SU-DHL-6 (cell line): Measurements from ENCODE around the gene PPM1G.

Experiments
- H2AFZ ChIP-seq: fragments of 200-600 bp; sonication (generic); 2 replicates; pipeline ENCODE4 v1.6.1; 2014; ENCODE audit warnings: low read depth, mild to moderate bottlenecking, moderate library complexity, mixed read lengths, antibody characterized with exemption, low read length; ENCODE audit not compliant: severe bottlenecking
- H3F3A ChIP-seq: fragments of 200-600 bp; shearing (Covaris generic); 2 replicates; pipeline ENCODE4 v1.6.0; 2016; ENCODE audit warnings: antibody characterized with exemption, mild to moderate bottlenecking; ENCODE audit not compliant: insufficient read depth
- H3K27ac ChIP-seq: fragments of 200-600 bp; sonication (generic); 2 replicates; pipeline ENCODE4 v1.5.1; 2016; ENCODE audit warnings: low read depth, mild to moderate bottlenecking, low read length, moderate library complexity, mixed read lengths
- H3K27me3 ChIP-seq: fragments of 200-600 bp; sonication (generic), shearing (Covaris generic); 2 replicates; pipeline ENCODE4 v1.6.0; 2014; ENCODE audit warnings: mild to moderate bottlenecking, low read length
- H3K36me3 ChIP-seq: fragments of 200-600 bp; sonication (generic); 2 replicates; pipeline ENCODE4 v1.6.1; 2014; ENCODE audit warnings: mild to moderate bottlenecking, low read length, mixed read lengths
- H3K4me2 ChIP-seq: fragments of 300-600, 200-600 bp; shearing (Covaris generic), sonication (generic); 2 replicates; pipeline ENCODE4 v1.6.0; 2014; ENCODE audit warnings: low read length, low read depth, mild to moderate bottlenecking; ENCODE audit not compliant: poor library complexity, severe bottlenecking
- H3K4me3 ChIP-seq: fragments of 200-600 bp; sonication (generic); 2 replicates; pipeline ENCODE4 v1.5.1; 2014; ENCODE audit warnings: antibody characterized with exemption, low read length, mild to moderate bottlenecking, mixed read lengths; ENCODE audit not compliant: insufficient read depth, poor library complexity, severe bottlenecking
- H3K79me2 ChIP-seq: fragments of 200-600 bp; sonication (generic); 2 replicates; pipeline ENCODE4 v1.6.1; 2014; ENCODE audit warnings: mild to moderate bottlenecking, low read length, moderate library complexity; ENCODE audit not compliant: insufficient read depth
- H3K9ac ChIP-seq: fragments of 200-600 bp; sonication (generic); 2 replicates; pipeline ENCODE4 v1.7.0; 2014; ENCODE audit warnings: mild to moderate bottlenecking, low read length
- H3K9me2 ChIP-seq: fragments of 200-600 bp; sonication (generic); replicated peaks from 2 replicates; pipeline ENCODE4 v1.6.1; 2014; ENCODE audit warnings: low read length; ENCODE audit not compliant: insufficient read depth
- H3K9me3 ChIP-seq: fragments of 200-600 bp; sonication (generic); 2 replicates; pipeline ENCODE4 v1.6.1; 2014; ENCODE audit warnings: low read length, mixed read lengths; ENCODE audit not compliant: insufficient read depth
- H4K20me1 ChIP-seq: fragments of 200-600 bp; sonication (generic); 2 replicates; pipeline ENCODE4 v1.6.1; 2014; ENCODE audit warnings: low read depth, mild to moderate bottlenecking, antibody characterized with exemption, low read length, moderate library complexity, mixed read lengths
- EZH2phosphoT487 ChIP-seq: fragments of 200-600 bp; sonication (generic), shearing (Covaris generic); conservative IDR thresholded peaks from 2 replicates; pipeline ENCODE4 v1.6.1; 2018; ENCODE audit warnings: mild to moderate bottlenecking, antibody characterized with exemption, low read length, moderate library complexity, mixed read lengths
- TF ChIP-seq, protein P1 (sequence below): fragments of 200-600 bp; sonication (generic); IDR thresholded peaks from one replicate; pipeline ENCODE4 v1.5.1; 2017; ENCODE audit warnings: antibody characterized with exemption, mild to moderate bottlenecking, low read length, moderate library complexity; ENCODE audit not compliant: insufficient read depth, poor library complexity, severe bottlenecking

PPM1G gene

DNA sequence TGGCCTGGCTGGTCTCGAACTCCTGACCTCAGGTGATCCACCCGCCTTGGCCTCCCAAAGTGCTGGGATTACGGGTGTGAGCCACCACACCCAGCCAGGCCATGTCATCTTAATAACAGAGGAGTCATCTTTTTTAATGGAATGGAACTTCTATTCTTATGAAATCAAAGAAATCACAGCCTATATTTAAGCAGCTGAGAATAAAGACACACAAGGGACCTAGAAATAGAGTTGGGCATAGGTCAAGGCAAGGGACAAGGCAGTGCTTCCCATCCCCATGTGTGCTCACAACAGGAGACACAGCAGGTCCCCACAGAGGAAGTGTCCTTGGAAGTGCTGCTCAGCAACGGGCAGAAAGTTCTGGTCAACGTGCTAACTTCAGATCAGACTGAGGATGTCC, 35.8 kb downstream of the PPM1G start:
- no peaks in the 10 kb centered on the region for H3K9me2 ChIP-seq
- H3K4me2 ChIP-seq, result no peak overlapping the region
- H3K27ac ChIP-seq, result no peak overlapping the region
- H3K9me3 ChIP-seq, result no peaks in the 10 kb centered on the region
- H3K27me3 ChIP-seq, result no peaks in the 10 kb centered on the region
- no peak overlapping the region for H2AFZ ChIP-seq
- no peak for TF ChIP-seq EZH2phosphoT487
- TF ChIP-seq, protein P1, sequence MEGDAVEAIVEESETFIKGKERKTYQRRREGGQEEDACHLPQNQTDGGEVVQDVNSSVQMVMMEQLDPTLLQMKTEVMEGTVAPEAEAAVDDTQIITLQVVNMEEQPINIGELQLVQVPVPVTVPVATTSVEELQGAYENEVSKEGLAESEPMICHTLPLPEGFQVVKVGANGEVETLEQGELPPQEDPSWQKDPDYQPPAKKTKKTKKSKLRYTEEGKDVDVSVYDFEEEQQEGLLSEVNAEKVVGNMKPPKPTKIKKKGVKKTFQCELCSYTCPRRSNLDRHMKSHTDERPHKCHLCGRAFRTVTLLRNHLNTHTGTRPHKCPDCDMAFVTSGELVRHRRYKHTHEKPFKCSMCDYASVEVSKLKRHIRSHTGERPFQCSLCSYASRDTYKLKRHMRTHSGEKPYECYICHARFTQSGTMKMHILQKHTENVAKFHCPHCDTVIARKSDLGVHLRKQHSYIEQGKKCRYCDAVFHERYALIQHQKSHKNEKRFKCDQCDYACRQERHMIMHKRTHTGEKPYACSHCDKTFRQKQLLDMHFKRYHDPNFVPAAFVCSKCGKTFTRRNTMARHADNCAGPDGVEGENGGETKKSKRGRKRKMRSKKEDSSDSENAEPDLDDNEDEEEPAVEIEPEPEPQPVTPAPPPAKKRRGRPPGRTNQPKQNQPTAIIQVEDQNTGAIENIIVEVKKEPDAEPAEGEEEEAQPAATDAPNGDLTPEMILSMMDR, result no peak
- H3K4me3 ChIP-seq, result no peak overlapping the region
- H3F3A ChIP-seq, result peaks cover 6% of the 10 kb centered on the region; the same call in 1 of the 2 replicates
- no peak overlapping the region for H3K9ac ChIP-seq
- peaks cover 27% of the 10 kb centered on the region; the same call in 1 of the 2 replicates for H3K79me2 ChIP-seq
- H4K20me1 ChIP-seq, result no peaks in the 10 kb centered on the region
- no peaks in the 10 kb centered on the region; the same call in 1 of the 2 replicates for H3K36me3 ChIP-seq

DNA sequence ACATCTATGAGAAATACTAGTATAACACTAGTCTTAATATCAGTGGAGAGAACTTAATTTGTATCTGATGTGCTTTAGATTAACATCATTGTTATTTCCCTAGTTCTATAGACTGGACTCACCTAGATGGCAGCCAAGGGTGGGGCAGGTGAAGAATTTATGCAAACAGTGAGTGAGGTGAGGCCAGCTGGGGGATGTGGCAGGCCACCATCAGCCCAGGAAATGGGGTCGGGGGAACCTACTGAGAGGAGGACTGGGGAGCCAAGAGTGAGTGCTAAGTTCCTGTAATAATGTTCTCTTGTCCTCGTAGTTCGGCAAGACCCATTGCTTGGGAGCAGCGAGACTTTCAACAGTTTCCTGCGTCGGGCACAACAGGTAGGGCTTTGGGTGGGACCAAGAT, 36.5 kb downstream of the PPM1G start:
- Histone ChIP-seq H3K9me2 (no peaks in the 10 kb centered on the region), H3K4me2 (no peak overlapping the region), H3K9ac (no peak overlapping the region), H2AFZ (no peak overlapping the region), H3K27ac (no peak overlapping the region), H3F3A (peaks cover 12% of the 10 kb centered on the region; the same call in 1 of the 2 replicates), H3K4me3 (no peak overlapping the region), H3K79me2 (peaks cover 27% of the 10 kb centered on the region; the same call in 1 of the 2 replicates), H3K36me3 (no peaks in the 10 kb centered on the region; the same call in 1 of the 2 replicates), H4K20me1 (no peaks in the 10 kb centered on the region), H3K27me3 (no peaks in the 10 kb centered on the region), H3K9me3 (no peaks in the 10 kb centered on the region)
- TF ChIP-seq, protein P1, result no peak
- TF ChIP-seq EZH2phosphoT487, result no peak

DNA sequence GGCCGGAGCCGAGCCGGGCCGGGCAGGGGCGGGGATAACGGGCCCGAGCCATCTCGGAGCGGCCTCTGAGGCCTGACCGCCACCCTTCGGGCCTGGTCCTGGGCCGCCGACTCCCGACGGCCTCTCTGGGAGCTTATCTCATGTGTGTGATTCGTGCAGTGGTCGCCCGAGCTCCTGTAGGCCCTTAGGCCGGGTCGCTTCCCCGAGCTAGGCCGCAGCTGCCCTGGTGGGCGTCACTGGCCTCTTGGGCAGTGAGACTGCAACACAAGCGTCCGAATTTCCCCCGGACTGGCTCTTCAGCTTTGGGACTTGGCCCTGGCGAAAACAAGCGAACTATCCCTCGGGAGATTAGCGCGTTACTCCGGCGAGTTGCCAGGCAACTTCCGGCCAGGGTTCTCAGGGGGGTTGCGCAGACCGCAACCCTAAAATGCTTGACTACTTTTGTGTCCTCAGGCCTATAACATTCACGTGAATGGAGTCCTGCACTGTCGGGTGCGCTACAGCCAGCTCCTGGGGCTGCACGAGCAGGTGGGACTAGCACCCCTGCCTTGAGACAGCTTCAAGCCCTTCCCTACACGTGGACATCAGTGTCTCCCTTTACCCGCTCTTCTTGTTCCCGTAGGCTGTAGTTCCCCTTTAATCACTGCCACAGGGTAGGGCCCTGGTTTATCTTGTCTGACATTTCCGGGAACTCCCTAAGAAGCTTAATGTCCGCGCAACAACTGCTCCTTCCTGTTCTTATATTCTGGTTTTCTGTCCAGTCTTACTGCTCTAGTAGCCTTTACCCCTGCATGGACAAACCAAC, 38.4 kb downstream of the PPM1G start:
- peaks cover 3% of the 10 kb centered on the region; the same call in 1 of the 2 replicates for H3K36me3 ChIP-seq
- peak overlapping the region; percentile 38 for H2AFZ ChIP-seq

More for the DNA sequence above, 38.4 kb downstream of the PPM1G start:
- Histone ChIP-seq H3K27ac (peak overlapping the region; percentile 61), H3K9ac (peak overlapping the region; percentile 81), H3K27me3 (no peaks in the 10 kb centered on the region), H4K20me1 (no peaks in the 10 kb centered on the region), H3K9me2 (no peaks in the 10 kb centered on the region), H3K79me2 (peaks cover 27% of the 10 kb centered on the region; the same call in 1 of the 2 replicates), H3F3A (peaks cover 12% of the 10 kb centered on the region; the same call in 1 of the 2 replicates), H3K4me2 (peak overlapping the region; percentile 81), H3K4me3 (peak overlapping the region; percentile 64), H3K9me3 (no peaks in the 10 kb centered on the region)
- TF ChIP-seq EZH2phosphoT487, result no peak
- TF ChIP-seq, protein P1, result no peak
